B cell (primary cell): Measurements from ENCODE around the gene DISP1. TPM values are rescaled to one million over a fixed set of nuclear protein-coding genes. Genes with fewer than 3 reads are reported as not detected.

Source experiments
- ATAC-seq: fragments of 200-7000 bp; cut with Tn5 transposase; one replicate; pipeline ENCODE4 v1.10.0; 2021; ENCODE audit warnings: low read depth, mild to moderate bottlenecking, moderate number of reproducible peaks, moderate library complexity
- CTCF ChIA-PET: fragments of 350-600 bp; sonication (Branson Sonifier 250); formaldehyde crosslinking; loops from one replicate; lab custom pipeline; 2021; ENCODE audit warnings: antibody characterized with exemption, inconsistent platforms; lab: Charles Lee
- POLR2A ChIA-PET: fragments of 350-600 bp; sonication (Branson Sonifier 250); formaldehyde crosslinking; loops from one replicate; lab custom pipeline; 2021; ENCODE audit warnings: antibody characterized with exemption; lab: Charles Lee
- DNase-seq: peaks from one replicate; pipeline ENCODE4 v3.0.0; 2013
- H2AFZ ChIP-seq: 2 replicates; pipeline ENCODE4 v1.6.1; 2012; ENCODE audit warnings: mild to moderate bottlenecking, low read depth, low read length; ENCODE audit not compliant: insufficient read depth, poor library complexity, severe bottlenecking
- H3K27ac ChIP-seq, 2 donors: 1 replicate in 1 of 2; 2 replicates in 1 of 2; pipeline ENCODE4 v1.5.1; 2012 to 2013; ENCODE audit warnings: low read length in 2 of 2, mild to moderate bottlenecking in 2 of 2, moderate library complexity in 1 of 2
- H3K27me3 ChIP-seq, 4 experiments: fragments of 200-600 bp in 1 of 4; sonication (generic) in 1 of 4; replicated peaks in 1 of 4; 1 replicate in 2 of 4; 2 replicates in 2 of 4; pipeline versions ENCODE4 v1.6.1 to v1.7.0; 2013 to 2016; ENCODE audit warnings: low read length in 3 of 4, mild to moderate bottlenecking in 2 of 4, mixed read lengths in 1 of 4, moderate library complexity in 1 of 4; ENCODE audit not compliant: insufficient read depth in 4 of 4, control insufficient read depth in 3 of 4; ENCODE audit errors: control extremely low read depth in 1 of 4
- H3K36me3 ChIP-seq, 2 experiments: replicated peaks in 1 of 2; 1 replicate in 1 of 2; 2 replicates in 1 of 2; pipeline versions ENCODE4 v1.6.1 to v1.7.1; 2013; ENCODE audit warnings: low read length in 1 of 2; ENCODE audit not compliant: insufficient read depth in 2 of 2, control insufficient read depth in 1 of 2; ENCODE audit errors: control extremely low read depth in 1 of 2, extremely low read depth in 1 of 2
- H3K4me1 ChIP-seq, 2 donors: fragments of 200-600 bp in 1 of 2; sonication (generic) in 1 of 2; 1 replicate in 1 of 2; 2 replicates in 1 of 2; pipeline versions ENCODE4 v1.5.1 to v1.6.1; 2013 to 2017; ENCODE audit warnings: low read length in 2 of 2; ENCODE audit not compliant: control insufficient read depth in 2 of 2, insufficient read depth in 2 of 2
- H3K4me2 ChIP-seq: replicated peaks from 2 replicates; pipeline ENCODE3; 2012; ENCODE audit warnings: mild to moderate bottlenecking, low read depth, low read length; ENCODE audit not compliant: poor library complexity, severe bottlenecking
- H3K4me3 ChIP-seq, 5 experiments: fragments of 200-600 bp in 1 of 5; sonication (generic) in 1 of 5; 1 replicate in 3 of 5; 2 replicates in 2 of 5; pipeline versions ENCODE4 v1.5.1 to v1.7.0; 2011 to 2016; ENCODE audit warnings: low read length in 4 of 5, mild to moderate bottlenecking in 4 of 5, low read depth in 2 of 5, control low read depth in 1 of 5, moderate library complexity in 1 of 5; ENCODE audit not compliant: insufficient read depth in 1 of 5; ENCODE audit errors: control extremely low read depth in 1 of 5, extremely low read depth in 1 of 5
- H3K79me2 ChIP-seq: fragments of 200-600 bp; sonication (generic); one replicate; pipeline ENCODE4 v1.6.0; 2016; ENCODE audit warnings: low read length; ENCODE audit not compliant: control insufficient read depth, insufficient read depth
- H3K9ac ChIP-seq: fragments of 200-600 bp; sonication (generic); 2 replicates; pipeline ENCODE4 v1.6.1; 2017; ENCODE audit warnings: mild to moderate bottlenecking, low read length, moderate library complexity
- H3K9me3 ChIP-seq, 3 donors: one replicate each; pipeline versions ENCODE4 v1.6.1 to v1.7.1; 2013; ENCODE audit warnings: low read length in 2 of 3; ENCODE audit not compliant: control insufficient read depth in 2 of 3, insufficient read depth in 1 of 3; ENCODE audit errors: control extremely low read depth in 1 of 3
- H4K20me1 ChIP-seq: 2 replicates; pipeline ENCODE4 v1.6.0; 2012; ENCODE audit warnings: mild to moderate bottlenecking, low read length; ENCODE audit not compliant: insufficient read depth, control insufficient read depth, poor library complexity, severe bottlenecking
- H3K27ac Mint-ChIP-seq: one replicate; pipeline ENCODE4 v1.8.0; 2021; ENCODE audit warnings: mixed read lengths
- H3K27me3 Mint-ChIP-seq: one replicate; pipeline ENCODE4 v1.8.0; 2021; ENCODE audit warnings: mixed read lengths
- H3K4me1 Mint-ChIP-seq: one replicate; pipeline ENCODE4 v1.8.0; 2021; ENCODE audit warnings: mixed read lengths
- H3K4me3 Mint-ChIP-seq: one replicate; pipeline ENCODE4 v1.8.0; 2021; ENCODE audit warnings: mixed read lengths
- H3K9me3 Mint-ChIP-seq: one replicate; pipeline ENCODE4 v1.8.0; 2022; ENCODE audit warnings: mixed read lengths; ENCODE audit not compliant: insufficient read depth
- CTCF ChIP-seq: fragments of 200-600 bp; IDR thresholded peaks from one replicate; pipeline ENCODE4 v1.8.0; 2022; ENCODE audit warnings: antibody characterized with exemption, mild to moderate bottlenecking
- EZH2 ChIP-seq: IDR thresholded peaks from 2 replicates; pipeline ENCODE4 v1.6.1; 2012; ENCODE audit warnings: borderline replicate concordance, low read depth, mild to moderate bottlenecking, moderate library complexity, low read length; ENCODE audit not compliant: insufficient read depth, poor library complexity, severe bottlenecking
- WGBS: methylation state at CpG from one replicate; pipeline ENCODE4 v1.1.5; 2013; ENCODE audit warnings: missing lambda C conversion rate; ENCODE audit not compliant: insufficient coverage; 5-methylcytosine and 5-hydroxymethylcytosine counted together
- intact Hi-C: fragments of 100-400 bp; cut with micrococcal nuclease; formaldehyde crosslinking; loops from one replicate; pipeline ENCODE4 v1.10.0; 2022
- polyA plus RNA-seq: library from polyadenylated mRNA; depleted of rRNA; stranded (reverse); fragments of >200 nt; gene quantifications from 2 replicates; pipeline ENCODE4 v1.2.3, GENCODE V29; 2012
- total RNA-seq, 2 donors: library from RNA; stranded (reverse); fragments of 120-200 nt in 1 of 2; gene quantifications; 1 replicate in 1 of 2; 2 replicates in 1 of 2; pipeline versions ENCODE4 v1.2.3 to v1.2.4, GENCODE V29; 2013 to 2022

The DISP1 gene
- total and polyA plus RNA-seq, 2 donors (not counting 1 experiment from before 2014, with no cell fraction given): 6.6 to 12.0 TPM

- H3K4me1 Mint-ChIP-seq: peaks cover 40% of the 10 kb centered on the region
- intact Hi-C loops: loop anchor here (1.0 to 5.0 kb wide), 6 partner anchors 35 to 906 kb away; no protein-coding TSS in a partner anchor
- no peak for TF ChIP-seq EZH2
- TF ChIP-seq CTCF: peak; percentile 69
- Histone ChIP-seq H3K4me2 (no peak overlapping the region), H3K9ac (no peak overlapping the region), H3K36me3 (no peaks in the 10 kb centered on the region), H3K79me2 (no peaks in the 10 kb centered on the region), H3K4me1 (peaks cover 16 to 21% of the 10 kb centered on the region in 2 donors), H3K4me3 (no peak overlapping the region), H3K9me3 (peaks cover 0 to 23% (median 15%) of the 10 kb centered on the region in 3 donors), H4K20me1 (no peaks in the 10 kb centered on the region), H3K27me3 (no peaks in the 10 kb centered on the region), H2AFZ (no peak overlapping the region), H3K27ac (no peak overlapping the region)
- peak; percentile 54 for ATAC-seq
- H3K27ac Mint-ChIP-seq: peak overlapping the region; percentile 47
- CTCF ChIA-PET: interaction anchor here (0.8 to 9.5 kb wide), 18 partner anchors 10 to 338 kb away, joined by 3 to 120 read pairs (median 4); partner anchors contain the start of gene FAM177B
- H3K4me3 Mint-ChIP-seq: no peak overlapping the region
- POLR2A ChIA-PET: no interaction called here
- peaks cover 10% of the 10 kb centered on the region for H3K9me3 Mint-ChIP-seq
- no peaks in the 10 kb centered on the region for H3K27me3 Mint-ChIP-seq
- peak; percentile 54 for DNase-seq
- no CpG with 5 or more reads among the region's 2 CpGs for WGBS
Measured at GRCh38 chr1:222792744-222793143, 22.1 kb upstream of the DISP1 start.

- 80% methylated on average over 6 of the region's 6 CpGs for WGBS
- Mint-ChIP-seq H3K4me3 (no peak overlapping the region), H3K9me3 (peaks cover 6% of the 10 kb centered on the region), H3K4me1 (peaks cover 35% of the 10 kb centered on the region), H3K27me3 (no peaks in the 10 kb centered on the region), H3K27ac (no peak overlapping the region)
- H3K27me3 ChIP-seq: no peaks in the 10 kb centered on the region
- no peak overlapping the region for H3K9ac ChIP-seq
- DNase-seq (no peak), ATAC-seq (no peak)
- ChIA-PET POLR2A (no interaction called here), CTCF (interaction anchor here (0.8 to 9.5 kb wide), 11 partner anchors 22 to 955 kb away, joined by 3 to 120 read pairs (median 4); partner anchors contain the start of gene FAM177B)
- no peak overlapping the region for H2AFZ ChIP-seq
- no peak for TF ChIP-seq CTCF
- intact Hi-C loops: loop anchor here (5.0 kb wide), 1 partner anchor 32 kb away; no protein-coding TSS in a partner anchor
- H3K9me3 ChIP-seq: peaks cover 0 to 15% (median 7%) of the 10 kb centered on the region in 3 donors
- H4K20me1 ChIP-seq: no peaks in the 10 kb centered on the region
- H3K4me3 ChIP-seq: no peak overlapping the region
- H3K36me3 ChIP-seq: no peaks in the 10 kb centered on the region
- H3K27ac ChIP-seq: no peak overlapping the region
- no peaks in the 10 kb centered on the region for H3K79me2 ChIP-seq
- peaks cover 17 to 25% of the 10 kb centered on the region in 2 donors for H3K4me1 ChIP-seq
- H3K4me2 ChIP-seq: no peak overlapping the region
Measured at GRCh38 chr1:222794656-222795474, 20.0 kb upstream of the DISP1 start.
